RWPE2 (cell line): ENCODE measurements around the gene PRICKLE4.

Source experiments
- ATAC-seq: fragments of 200-7000 bp; cut with Tn5 transposase; 3 replicates; pipeline ENCODE4 v1.9.1; 2021; ENCODE audit warnings: low read depth
- DNase-seq: peaks from one replicate; pipeline ENCODE4 v3.0.0-alpha.2; 2020; ENCODE audit warnings: low spot score
- H3K27ac ChIP-seq: fragments of 450-650 bp; 2 replicates; pipeline ENCODE4 v1.5.1; 2017; ENCODE audit warnings: mild to moderate bottlenecking; ENCODE audit not compliant: poor library complexity, severe bottlenecking
- H3K27me3 ChIP-seq: fragments of 250-450 bp; sonication (Bioruptor Pico); 2 replicates; pipeline ENCODE4 v1.5.1; 2021; ENCODE audit warnings: mild to moderate bottlenecking, moderate library complexity; ENCODE audit not compliant: insufficient read depth, poor library complexity, severe bottlenecking
- H3K36me3 ChIP-seq: fragments of 250-450 bp; sonication (Bioruptor Pico); 2 replicates; pipeline ENCODE4 v1.5.1; 2020; ENCODE audit warnings: low read depth, mild to moderate bottlenecking, moderate library complexity
- H3K4me1 ChIP-seq: fragments of 250-450 bp; sonication (Bioruptor Pico); 2 replicates; pipeline ENCODE4 v1.5.1; 2021; ENCODE audit warnings: mild to moderate bottlenecking, moderate library complexity; ENCODE audit not compliant: insufficient read depth, poor library complexity, severe bottlenecking
- H3K4me3 ChIP-seq: fragments of 250-450 bp; sonication (Bioruptor Pico); 2 replicates; pipeline ENCODE4 v1.5.1; 2021; ENCODE audit warnings: mild to moderate bottlenecking, moderate library complexity; ENCODE audit not compliant: severe bottlenecking
- H3K9me3 ChIP-seq: fragments of 250-450 bp; sonication (Bioruptor Pico); 2 replicates; pipeline ENCODE4 v1.5.1; 2021; ENCODE audit warnings: mild to moderate bottlenecking, moderate library complexity; ENCODE audit not compliant: severe bottlenecking
- CTCF ChIP-seq: fragments of 450-650 bp; IDR thresholded peaks from one replicate; pipeline ENCODE4 v1.5.1; 2017; ENCODE audit warnings: mild to moderate bottlenecking, moderate library complexity; ENCODE audit not compliant: poor library complexity, severe bottlenecking

PRICKLE4 gene

DNA sequence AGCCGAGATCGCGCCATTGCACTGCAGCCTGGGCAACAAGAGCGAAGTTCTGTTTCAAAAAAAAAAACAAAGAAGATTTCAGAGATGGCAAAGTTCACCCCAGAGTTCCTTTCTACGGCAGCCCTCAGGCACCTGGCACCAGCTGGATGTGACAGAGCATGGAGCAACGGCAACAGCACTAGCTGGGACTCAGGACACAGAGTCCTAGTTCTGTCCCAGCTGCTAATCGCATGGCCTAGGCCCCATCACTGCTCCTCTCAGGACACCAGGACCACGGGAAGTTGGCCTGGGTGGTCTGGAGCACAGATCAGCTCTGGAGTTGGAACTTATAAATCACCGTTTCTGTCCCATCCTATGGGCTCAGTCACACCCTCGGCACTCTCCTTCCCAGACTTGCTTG is 34.5 kb upstream of the PRICKLE4 start:
- Histone ChIP-seq H3K27ac (no peak overlapping the region), H3K36me3 (no peaks in the 10 kb centered on the region), H3K4me1 (peaks cover 11% of the 10 kb centered on the region), H3K9me3 (no peaks in the 10 kb centered on the region), H3K4me3 (no peak overlapping the region), H3K27me3 (no peaks in the 10 kb centered on the region)
- DNase-seq (no peak), ATAC-seq (no peak)
- TF ChIP-seq CTCF = no peak

DNA sequence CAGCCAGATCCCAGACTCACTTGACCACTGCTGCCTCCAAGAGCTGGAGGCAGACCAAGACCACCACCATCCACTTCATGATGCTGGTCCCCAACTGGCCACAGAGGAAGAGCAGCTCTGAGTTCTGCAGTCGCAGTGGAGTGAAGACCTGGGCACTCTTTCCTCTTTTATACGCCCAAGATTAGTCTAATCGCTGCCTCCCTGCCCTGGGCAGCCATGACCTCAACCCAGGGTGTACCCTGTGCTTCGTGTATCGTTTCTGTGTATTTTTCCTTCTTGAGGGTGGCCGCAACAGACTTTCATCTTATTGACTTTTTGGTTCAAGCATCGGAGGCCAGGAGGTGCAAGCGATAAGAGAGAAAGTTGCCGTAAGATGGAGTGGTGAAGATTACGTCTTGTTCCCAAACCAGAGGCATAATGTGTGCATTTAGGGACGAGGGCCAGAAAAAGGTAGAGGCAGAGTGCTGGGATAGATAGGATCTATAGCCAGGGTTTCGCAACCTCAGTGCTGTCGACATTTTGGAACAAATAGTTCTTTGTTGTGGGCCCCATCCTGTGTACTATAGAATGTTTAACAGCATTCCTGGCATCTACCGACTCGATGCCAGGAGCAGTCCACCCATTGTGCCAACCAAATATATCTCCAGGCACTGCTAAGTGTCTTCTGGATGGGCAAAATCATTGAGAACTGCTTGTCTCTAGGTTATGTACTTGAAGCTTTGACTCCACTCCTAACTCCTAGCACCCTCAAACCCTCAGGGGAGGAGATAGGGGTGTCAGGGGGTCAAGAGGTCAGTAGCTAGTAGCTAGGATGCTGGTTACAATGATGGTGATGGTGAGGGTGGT is 33.1 kb upstream of the PRICKLE4 start, which contains the start of gene PGC:
Gene PGC, minus strand, starts transcription at position 142 of the 846 bp plus-strand sequence. Its CDS starts 63 bp downstream, at position 79.
- no peaks in the 10 kb centered on the region for H3K27me3 ChIP-seq
- H3K9me3 ChIP-seq = no peaks in the 10 kb centered on the region
- no peak within 1 kb of the TSS for H3K27ac ChIP-seq
- no peak within 1 kb of the TSS for H3K4me3 ChIP-seq
- no peak for TF ChIP-seq CTCF
- no peaks in the 10 kb centered on the region for H3K36me3 ChIP-seq
- ATAC-seq (peak; percentile 61), DNase-seq (no peak)
- peaks cover 3% of the 10 kb centered on the region for H3K4me1 ChIP-seq

DNA sequence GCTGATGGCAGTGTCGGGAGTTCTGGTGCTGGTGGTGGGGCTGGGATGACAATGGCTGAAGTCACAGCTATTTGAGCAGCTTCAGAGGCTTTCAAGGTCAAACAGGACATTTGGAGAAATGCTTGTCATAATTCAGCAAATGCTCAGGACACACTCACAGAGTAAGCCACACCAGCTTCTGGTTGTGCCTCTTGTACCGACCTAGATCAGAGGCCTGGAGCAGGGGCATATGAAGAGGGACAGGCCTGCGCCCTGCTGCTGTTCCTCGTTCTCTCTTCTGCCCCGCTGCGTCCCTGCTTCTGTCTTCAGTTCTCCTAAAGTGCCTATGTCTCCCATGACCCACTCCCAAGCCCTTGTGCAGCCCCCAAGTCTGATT is 32.5 kb upstream of the PRICKLE4 start:
- ATAC-seq = no peak

DNA sequence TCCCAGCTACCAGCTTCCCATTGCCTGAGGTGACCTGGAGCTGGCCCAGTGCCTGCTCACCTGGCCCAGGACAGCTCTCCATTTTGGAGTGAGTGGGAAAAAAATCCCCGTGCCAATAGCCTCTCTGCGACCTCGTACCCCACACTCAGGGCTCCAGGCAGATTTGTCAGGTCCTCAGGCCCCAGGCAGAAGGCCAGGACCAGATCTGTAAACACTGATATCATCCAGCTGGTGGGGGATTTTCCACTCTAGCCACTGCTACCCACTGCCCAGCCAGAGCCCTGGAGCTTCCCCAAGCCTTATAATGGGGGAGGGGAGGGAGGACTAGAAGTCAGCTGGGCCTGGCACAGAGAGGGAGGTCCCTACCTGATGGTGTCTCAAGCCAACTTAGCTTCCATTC is 32.0 kb upstream of the PRICKLE4 start:
- peaks cover 3% of the 10 kb centered on the region for H3K4me1 ChIP-seq
- H3K27me3 ChIP-seq = no peaks in the 10 kb centered on the region
- DNase-seq = no peak
- TF ChIP-seq CTCF = no peak
- H3K9me3 ChIP-seq = no peaks in the 10 kb centered on the region
- no peak overlapping the region for H3K4me3 ChIP-seq
- ATAC-seq = no peak
- no peak overlapping the region for H3K27ac ChIP-seq
- H3K36me3 ChIP-seq = no peaks in the 10 kb centered on the region

More for the DNA sequence above, 32.5 kb upstream of the PRICKLE4 start:
- no peaks in the 10 kb centered on the region for H3K9me3 ChIP-seq
- no peak for TF ChIP-seq CTCF
- no peak overlapping the region for H3K27ac ChIP-seq
- no peak overlapping the region for H3K4me3 ChIP-seq
- no peaks in the 10 kb centered on the region for H3K36me3 ChIP-seq
- H3K4me1 ChIP-seq = peaks cover 3% of the 10 kb centered on the region
- no peaks in the 10 kb centered on the region for H3K27me3 ChIP-seq
- no peak for DNase-seq

- no peaks in the 10 kb centered on the region for H3K36me3 ChIP-seq
- H3K27ac ChIP-seq = no peak overlapping the region
- no peak for TF ChIP-seq CTCF
- H3K4me1 ChIP-seq = peaks cover 3% of the 10 kb centered on the region
- no peak for DNase-seq
- H3K9me3 ChIP-seq = no peaks in the 10 kb centered on the region
- no peak for ATAC-seq
- no peak overlapping the region for H3K4me3 ChIP-seq
- no peaks in the 10 kb centered on the region for H3K27me3 ChIP-seq
Observed at GRCh38 chr6:41750374-41750773, 30.2 kb upstream of the PRICKLE4 start.
